22Rv1 (cell line): ENCODE data around the gene SPATC1L.

Source experiments
- CTCF ChIP-seq: fragments of 450-650 bp; IDR thresholded peaks from 2 replicates; pipeline ENCODE4 v1.5.1; 2017; ENCODE audit warnings: mild to moderate bottlenecking
- ZFX ChIP-seq: fragments of 450-650 bp; IDR thresholded peaks from 2 replicates; pipeline ENCODE4 v1.6.1; 2017; ENCODE audit warnings: antibody characterized with exemption, borderline replicate concordance

- TF ChIP-seq CTCF, result no peak
- TF ChIP-seq ZFX, result no peak
Measured at GRCh38 chr21:46160907-46161632, 23.2 kb downstream of the SPATC1L start.
